Mammary epithelial cell (primary cell): ENCODE measurements around the gene SLC39A10.

Experiments
- EZH2 ChIP-seq: IDR thresholded peaks from 2 replicates; pipeline ENCODE4 v1.6.1; 2012; ENCODE audit warnings: low read length, inconsistent platforms, borderline replicate concordance
- TF ChIP-seq, protein P1 (sequence below), 2 donors: IDR thresholded peaks in 1 of 2; conservative IDR thresholded peaks in 1 of 2; 2 replicates each; pipeline ENCODE4 v1.5.1; 2011 to 2012; ENCODE audit warnings: inconsistent platforms in 2 of 2, low read length in 2 of 2, mild to moderate bottlenecking in 2 of 2, control low read depth in 1 of 2, low read depth in 1 of 2; ENCODE audit not compliant: insufficient read depth in 1 of 2; ENCODE audit errors: extremely low read depth in 1 of 2

DNA sequence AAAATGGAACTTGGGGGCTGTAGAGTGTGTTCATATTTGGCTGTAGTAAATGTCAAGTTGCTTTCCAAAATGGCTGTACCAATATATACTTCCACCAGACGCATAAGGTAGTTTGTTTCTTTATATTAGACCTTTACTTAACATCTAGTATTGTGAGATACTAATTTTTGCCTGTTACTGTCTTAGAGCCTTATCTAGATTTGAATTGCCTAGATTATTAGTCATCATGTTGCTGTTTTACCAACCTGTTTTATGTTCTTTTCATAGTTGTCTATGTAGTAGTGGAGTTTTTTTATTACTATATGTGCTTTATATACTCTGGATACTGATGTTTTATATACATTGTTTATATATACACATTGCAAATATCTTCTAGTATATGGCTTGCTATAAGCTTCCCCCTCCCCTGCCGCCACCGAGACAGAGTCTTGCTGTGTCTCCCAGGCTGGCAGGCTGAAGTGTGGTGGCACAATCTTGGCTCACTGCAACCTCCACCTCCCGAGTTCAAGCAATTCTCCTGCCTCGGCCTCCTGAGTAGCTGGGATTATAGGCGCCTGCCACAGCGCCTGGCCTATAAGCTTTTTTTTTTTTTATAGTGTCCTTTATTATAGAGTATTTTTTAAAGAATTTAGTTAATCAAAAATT, 18.9 kb downstream of the SLC39A10 start:
- TF ChIP-seq, protein P1, sequence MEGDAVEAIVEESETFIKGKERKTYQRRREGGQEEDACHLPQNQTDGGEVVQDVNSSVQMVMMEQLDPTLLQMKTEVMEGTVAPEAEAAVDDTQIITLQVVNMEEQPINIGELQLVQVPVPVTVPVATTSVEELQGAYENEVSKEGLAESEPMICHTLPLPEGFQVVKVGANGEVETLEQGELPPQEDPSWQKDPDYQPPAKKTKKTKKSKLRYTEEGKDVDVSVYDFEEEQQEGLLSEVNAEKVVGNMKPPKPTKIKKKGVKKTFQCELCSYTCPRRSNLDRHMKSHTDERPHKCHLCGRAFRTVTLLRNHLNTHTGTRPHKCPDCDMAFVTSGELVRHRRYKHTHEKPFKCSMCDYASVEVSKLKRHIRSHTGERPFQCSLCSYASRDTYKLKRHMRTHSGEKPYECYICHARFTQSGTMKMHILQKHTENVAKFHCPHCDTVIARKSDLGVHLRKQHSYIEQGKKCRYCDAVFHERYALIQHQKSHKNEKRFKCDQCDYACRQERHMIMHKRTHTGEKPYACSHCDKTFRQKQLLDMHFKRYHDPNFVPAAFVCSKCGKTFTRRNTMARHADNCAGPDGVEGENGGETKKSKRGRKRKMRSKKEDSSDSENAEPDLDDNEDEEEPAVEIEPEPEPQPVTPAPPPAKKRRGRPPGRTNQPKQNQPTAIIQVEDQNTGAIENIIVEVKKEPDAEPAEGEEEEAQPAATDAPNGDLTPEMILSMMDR (conservative IDR thresholded peaks at IDR 0.05 in 1 of 2, IDR thresholded peaks at IDR 0.05 in 1 of 2; ENCODE audit: extremely low read depth in 1 of 2, insufficient read depth in 1 of 2, low read depth in 1 of 2, low read length in 2 of 2): no peak
- no peak for TF ChIP-seq EZH2
